ENCODE measurements around the gene NEDD4L. TPM values are rescaled to one million over a fixed set of nuclear protein-coding genes. Genes with fewer than 3 reads are reported as not detected.

Gene NEDD4L
- total RNA-seq, 1 donor from 2014 or later, result 30.9 TPM

- intact Hi-C loops (cut with DNase I), result no loop called here
- no peak for DNase-seq (ENCODE audit: low spot score)
- peak; percentile 86 for ATAC-seq
Measured at GRCh38 chr18:58135701-58136331, 91.8 kb downstream of the NEDD4L start.

- intact Hi-C loops (cut with DNase I), result no loop called here
Measured at GRCh38 chr18:58136879-58137278, 92.9 kb downstream of the NEDD4L start.

GRCh38 chr18:58139459-58140386 is 95.7 kb downstream of the NEDD4L start:
- intact Hi-C loops (cut with DNase I), result no loop called here

More at GRCh38 chr18:58136879-58137278, 92.9 kb downstream of the NEDD4L start:
- ATAC-seq (no peak), DNase-seq (ENCODE audit: low spot score) (no peak)

GRCh38 chr18:58140387-58141325 is 96.6 kb downstream of the NEDD4L start:
- no peak for DNase-seq (ENCODE audit: low spot score)
- intact Hi-C loops (cut with DNase I), result no loop called here
- no peak for ATAC-seq

More at GRCh38 chr18:58139459-58140386, 95.7 kb downstream of the NEDD4L start:
- DNase-seq (ENCODE audit: low spot score), result no peak
- ATAC-seq, result no peak

- intact Hi-C loops (cut with DNase I), result no loop called here
- ATAC-seq, result no peak
- DNase-seq (ENCODE audit: low spot score), result no peak
Measured at GRCh38 chr18:58143386-58143785, 99.4 kb downstream of the NEDD4L start.

- intact Hi-C loops (cut with DNase I), result no loop called here
- DNase-seq (ENCODE audit: low spot score) (no peak), ATAC-seq (no peak)
Measured at GRCh38 chr18:58144106-58144505, 100.1 kb downstream of the NEDD4L start.

- no peak for DNase-seq (ENCODE audit: low spot score)
- ATAC-seq, result no peak
- intact Hi-C loops (cut with DNase I), result no loop called here
Measured at GRCh38 chr18:58144671-58145285, 100.8 kb downstream of the NEDD4L start.

- intact Hi-C loops (cut with DNase I), result no loop called here
Measured at GRCh38 chr18:58146099-58146498, 102.1 kb downstream of the NEDD4L start.

GRCh38 chr18:58148954-58149471 is 105.0 kb downstream of the NEDD4L start:
- ATAC-seq (no peak), DNase-seq (ENCODE audit: low spot score) (no peak)
- intact Hi-C loops (cut with DNase I), result no loop called here

More at GRCh38 chr18:58146099-58146498, 102.1 kb downstream of the NEDD4L start:
- ATAC-seq (no peak), DNase-seq (ENCODE audit: low spot score) (no peak)

- DNase-seq (ENCODE audit: low spot score) (no peak), ATAC-seq (no peak)
- intact Hi-C loops (cut with DNase I), result no loop called here
Measured at GRCh38 chr18:58150772-58151171, 106.7 kb downstream of the NEDD4L start.

GRCh38 chr18:58152216-58152615 is 108.2 kb downstream of the NEDD4L start:
- ATAC-seq (no peak), DNase-seq (ENCODE audit: low spot score) (no peak)
- intact Hi-C loops (cut with DNase I), result no loop called here

GRCh38 chr18:58152891-58153290 is 108.9 kb downstream of the NEDD4L start:
- DNase-seq (ENCODE audit: low spot score) (no peak), ATAC-seq (no peak)
- intact Hi-C loops (cut with DNase I), result no loop called here

GRCh38 chr18:58156516-58156915 is 112.5 kb downstream of the NEDD4L start:
- intact Hi-C loops (cut with DNase I), result no loop called here
- no peak for DNase-seq (ENCODE audit: low spot score)
- no peak for ATAC-seq

GRCh38 chr18:58157237-58157636 is 113.2 kb downstream of the NEDD4L start:
- no peak for DNase-seq (ENCODE audit: low spot score)
- ATAC-seq, result no peak
- intact Hi-C loops (cut with DNase I), result no loop called here

- no peak for DNase-seq (ENCODE audit: low spot score)
- no peak for ATAC-seq
- intact Hi-C loops (cut with DNase I), result no loop called here
Measured at GRCh38 chr18:58158008-58158407, 114.0 kb downstream of the NEDD4L start.

GRCh38 chr18:58158459-58158858 is 114.4 kb downstream of the NEDD4L start:
- DNase-seq (ENCODE audit: low spot score), result no peak
- intact Hi-C loops (cut with DNase I), result no loop called here
- ATAC-seq, result no peak

GRCh38 chr18:58161659-58162058 is 117.6 kb downstream of the NEDD4L start:
- DNase-seq (ENCODE audit: low spot score) (no peak), ATAC-seq (no peak)
- intact Hi-C loops (cut with DNase I), result no loop called here

- ATAC-seq, result no peak
- intact Hi-C loops (cut with DNase I), result no loop called here
- DNase-seq (ENCODE audit: low spot score), result no peak
Measured at GRCh38 chr18:58162127-58162526, 118.1 kb downstream of the NEDD4L start.
